Memory B cell (primary cell): ENCODE data around the gene ZBED1.
A peak's percentile ranks its signal among the peaks of the same experiment; 100 is the strongest.
"Not testable (repeated sequence)": the region's sequence is repeated elsewhere in the genome, so short reads cannot be mapped to it uniquely, and the experiment has no call there.

Source experiments
- ATAC-seq: fragments of 150-1000 bp; cut with Tn5 transposase; 2 replicates; pipeline ENCODE4 v1.10.0; 2021; ENCODE audit warnings: low read depth, mild to moderate bottlenecking, moderate library complexity
- DNase-seq, 2 donors: peaks; one replicate each; pipeline ENCODE4 v3.0.0; 2022; ENCODE audit warnings: low spot score in 2 of 2
- H3K27ac Mint-ChIP-seq: one replicate; pipeline ENCODE4 v1.8.0; 2022; ENCODE audit warnings: mild to moderate bottlenecking, moderate library complexity, mixed read lengths
- H3K27me3 Mint-ChIP-seq: one replicate; pipeline ENCODE4 v1.8.0; 2022; ENCODE audit warnings: mixed read lengths
- H3K36me3 Mint-ChIP-seq: one replicate; pipeline ENCODE4 v1.8.0; 2022; ENCODE audit warnings: mild to moderate bottlenecking, mixed read lengths
- H3K4me1 Mint-ChIP-seq: one replicate; pipeline ENCODE4 v1.8.0; 2022; ENCODE audit warnings: mixed read lengths
- H3K4me3 Mint-ChIP-seq: one replicate; pipeline ENCODE4 v1.8.0; 2022; ENCODE audit warnings: mild to moderate bottlenecking, moderate library complexity, mixed read lengths
- H3K9me3 Mint-ChIP-seq: one replicate; pipeline ENCODE4 v1.8.0; 2022; ENCODE audit warnings: mixed read lengths

Gene ZBED1

GRCh38 chrX:2534261-2535021 is 33.7 kb upstream of the ZBED1 start:
- not testable (repeated sequence) for H3K4me3 Mint-ChIP-seq, ATAC-seq, H3K36me3 Mint-ChIP-seq, DNase-seq, H3K27ac Mint-ChIP-seq, H3K27me3 Mint-ChIP-seq, H3K9me3 Mint-ChIP-seq, H3K4me1 Mint-ChIP-seq

- Mint-ChIP-seq H3K27ac (no peak overlapping the region), H3K36me3 (no peaks in the 10 kb centered on the region), H3K27me3 (peaks cover 4% of the 10 kb centered on the region), H3K9me3 (peaks cover 2% of the 10 kb centered on the region), H3K4me1 (no peaks in the 10 kb centered on the region), H3K4me3 (no peak overlapping the region)
- DNase-seq, result no peak
- no peak for ATAC-seq
These were observed 32.6 kb upstream of the ZBED1 start for GRCh38 chrX:2533424-2533823.

- peaks cover 12% of the 10 kb centered on the region for H3K27me3 Mint-ChIP-seq
- DNase-seq, result no peak
- H3K27ac Mint-ChIP-seq, result peak overlapping the region; percentile 59
- H3K4me1 Mint-ChIP-seq, result peaks cover 12% of the 10 kb centered on the region
- peaks cover 6% of the 10 kb centered on the region for H3K36me3 Mint-ChIP-seq
- peaks cover 12% of the 10 kb centered on the region for H3K9me3 Mint-ChIP-seq
- no peak overlapping the region for H3K4me3 Mint-ChIP-seq
- ATAC-seq, result peak; percentile 50
These were observed 25.6 kb upstream of the ZBED1 start for GRCh38 chrX:2526390-2526789.

GRCh38 chrX:2523911-2524310 is 23.1 kb upstream of the ZBED1 start:
- Mint-ChIP-seq H3K27me3 (peaks cover 12% of the 10 kb centered on the region), H3K27ac (no peak overlapping the region), H3K9me3 (peaks cover 12% of the 10 kb centered on the region), H3K4me1 (peaks cover 15% of the 10 kb centered on the region), H3K4me3 (no peak overlapping the region), H3K36me3 (peaks cover 6% of the 10 kb centered on the region)
- no peak for ATAC-seq
- DNase-seq, result no peak

GRCh38 chrX:2521927-2522386 is 21.2 kb upstream of the ZBED1 start:
- DNase-seq (no peak), ATAC-seq (no peak)

GRCh38 chrX:2521092-2521926 is 20.5 kb upstream of the ZBED1 start:
- peaks cover 4% of the 10 kb centered on the region for H3K9me3 Mint-ChIP-seq
- peaks cover 4% of the 10 kb centered on the region for H3K27me3 Mint-ChIP-seq
- peaks cover 22% of the 10 kb centered on the region for H3K4me1 Mint-ChIP-seq
- H3K36me3 Mint-ChIP-seq, result no peaks in the 10 kb centered on the region
- DNase-seq (peak; percentile 39 to 75), ATAC-seq (peak; percentile 92)
- no peak overlapping the region for H3K27ac Mint-ChIP-seq
- H3K4me3 Mint-ChIP-seq, result peak overlapping the region; percentile 80

More at GRCh38 chrX:2521927-2522386, 21.2 kb upstream of the ZBED1 start:
- H3K9me3 Mint-ChIP-seq, result peaks cover 9% of the 10 kb centered on the region
- H3K4me3 Mint-ChIP-seq, result peak overlapping the region; percentile 80
- peaks cover 23% of the 10 kb centered on the region for H3K4me1 Mint-ChIP-seq
- H3K36me3 Mint-ChIP-seq, result peaks cover 3% of the 10 kb centered on the region
- peaks cover 8% of the 10 kb centered on the region for H3K27me3 Mint-ChIP-seq
- no peak overlapping the region for H3K27ac Mint-ChIP-seq

GRCh38 chrX:2520539-2520938 is 19.8 kb upstream of the ZBED1 start:
- H3K4me1 Mint-ChIP-seq, result peaks cover 22% of the 10 kb centered on the region
- DNase-seq (no peak), ATAC-seq (no peak)
- no peak overlapping the region for H3K4me3 Mint-ChIP-seq
- H3K36me3 Mint-ChIP-seq, result no peaks in the 10 kb centered on the region
- H3K27ac Mint-ChIP-seq, result no peak overlapping the region
- peaks cover 3% of the 10 kb centered on the region for H3K27me3 Mint-ChIP-seq
- H3K9me3 Mint-ChIP-seq, result no peaks in the 10 kb centered on the region

- H3K27me3 Mint-ChIP-seq, H3K36me3 Mint-ChIP-seq, H3K9me3 Mint-ChIP-seq, ATAC-seq, DNase-seq, H3K27ac Mint-ChIP-seq, H3K4me3 Mint-ChIP-seq: not testable (repeated sequence)
- peaks cover 23% of the 10 kb centered on the region for H3K4me1 Mint-ChIP-seq
These were observed 18.9 kb upstream of the ZBED1 start for GRCh38 chrX:2519638-2520037.

GRCh38 chrX:2517055-2517454 is 16.3 kb upstream of the ZBED1 start:
- H3K27ac Mint-ChIP-seq, result peak overlapping the region; percentile 82
- H3K27me3 Mint-ChIP-seq, result no peaks in the 10 kb centered on the region
- H3K4me1 Mint-ChIP-seq, result peaks cover 29% of the 10 kb centered on the region
- H3K4me3 Mint-ChIP-seq, result peak overlapping the region; percentile 33
- ATAC-seq (no peak), DNase-seq (no peak)
- H3K9me3 Mint-ChIP-seq, result no peaks in the 10 kb centered on the region
- no peaks in the 10 kb centered on the region for H3K36me3 Mint-ChIP-seq

- ATAC-seq (peak; percentile 68), DNase-seq (peak; percentile 30 to 51)
- Mint-ChIP-seq H3K36me3 (no peaks in the 10 kb centered on the region), H3K27me3 (no peaks in the 10 kb centered on the region), H3K4me1 (peaks cover 28% of the 10 kb centered on the region), H3K27ac (peak overlapping the region; percentile 82), H3K9me3 (no peaks in the 10 kb centered on the region), H3K4me3 (peak overlapping the region; percentile 33)
These were observed 15.8 kb upstream of the ZBED1 start for GRCh38 chrX:2516623-2517022.

GRCh38 chrX:2514131-2514530 is 13.4 kb upstream of the ZBED1 start:
- ATAC-seq (no peak), DNase-seq (no peak)
- peak overlapping the region; percentile 53 for H3K27ac Mint-ChIP-seq
- H3K4me1 Mint-ChIP-seq, result peaks cover 22% of the 10 kb centered on the region
- H3K36me3 Mint-ChIP-seq, result no peaks in the 10 kb centered on the region
- H3K4me3 Mint-ChIP-seq, result peak overlapping the region; percentile 39
- H3K9me3 Mint-ChIP-seq, result no peaks in the 10 kb centered on the region
- H3K27me3 Mint-ChIP-seq, result no peaks in the 10 kb centered on the region

- Mint-ChIP-seq H3K9me3 (no peaks in the 10 kb centered on the region), H3K4me3 (no peak overlapping the region), H3K27me3 (no peaks in the 10 kb centered on the region), H3K4me1 (peaks cover 27% of the 10 kb centered on the region), H3K27ac (no peak overlapping the region), H3K36me3 (no peaks in the 10 kb centered on the region)
- DNase-seq, result no peak
- no peak for ATAC-seq
These were observed 12.4 kb upstream of the ZBED1 start for GRCh38 chrX:2513121-2513664.

- H3K4me1 Mint-ChIP-seq, result peaks cover 21% of the 10 kb centered on the region
- no peaks in the 10 kb centered on the region for H3K9me3 Mint-ChIP-seq
- ATAC-seq (no peak), DNase-seq (no peak)
- H3K36me3 Mint-ChIP-seq, result no peaks in the 10 kb centered on the region
- H3K27me3 Mint-ChIP-seq, result no peaks in the 10 kb centered on the region
- no peak overlapping the region for H3K27ac Mint-ChIP-seq
- no peak overlapping the region for H3K4me3 Mint-ChIP-seq
These were observed 11.7 kb upstream of the ZBED1 start for GRCh38 chrX:2512501-2512900.

GRCh38 chrX:2511326-2511725 is 10.6 kb upstream of the ZBED1 start:
- no peaks in the 10 kb centered on the region for H3K27me3 Mint-ChIP-seq
- DNase-seq (no peak), ATAC-seq (no peak)
- H3K4me3 Mint-ChIP-seq, result no peak overlapping the region
- no peak overlapping the region for H3K27ac Mint-ChIP-seq
- H3K4me1 Mint-ChIP-seq, result peaks cover 16% of the 10 kb centered on the region
- H3K9me3 Mint-ChIP-seq, result no peaks in the 10 kb centered on the region
- no peaks in the 10 kb centered on the region for H3K36me3 Mint-ChIP-seq
